Right lung (tissue), 5 donors: ENCODE results near the gene C17orf113. TPM values are rescaled to one million over a fixed set of nuclear protein-coding genes. Genes with fewer than 3 reads are reported as not detected.
"Not testable (repeated sequence)": the region's sequence is repeated elsewhere in the genome, so short reads cannot be mapped to it uniquely, and the experiment has no call there.

ENCODE experiments used
- DNase-seq, 2 donors: peaks; one replicate each; pipeline ENCODE4 v3.0.0-alpha.2; 2013
- polyA plus RNA-seq, 5 donors: library from polyadenylated mRNA; unstranded; fragments of 120-200 nt; gene quantifications; one replicate each; pipeline versions ENCODE4 v1.2.1 to v1.2.3, GENCODE V29; 2013; ENCODE audit warnings: inconsistent platforms in 1 of 5, low replicate concordance in 1 of 5; ENCODE audit not compliant: insufficient read length in 5 of 5, insufficient read depth in 1 of 5

Gene C17orf113
- polyA plus RNA-seq, 5 donors, result 3.6 to 5.0 (median 4.6) TPM

DNA sequence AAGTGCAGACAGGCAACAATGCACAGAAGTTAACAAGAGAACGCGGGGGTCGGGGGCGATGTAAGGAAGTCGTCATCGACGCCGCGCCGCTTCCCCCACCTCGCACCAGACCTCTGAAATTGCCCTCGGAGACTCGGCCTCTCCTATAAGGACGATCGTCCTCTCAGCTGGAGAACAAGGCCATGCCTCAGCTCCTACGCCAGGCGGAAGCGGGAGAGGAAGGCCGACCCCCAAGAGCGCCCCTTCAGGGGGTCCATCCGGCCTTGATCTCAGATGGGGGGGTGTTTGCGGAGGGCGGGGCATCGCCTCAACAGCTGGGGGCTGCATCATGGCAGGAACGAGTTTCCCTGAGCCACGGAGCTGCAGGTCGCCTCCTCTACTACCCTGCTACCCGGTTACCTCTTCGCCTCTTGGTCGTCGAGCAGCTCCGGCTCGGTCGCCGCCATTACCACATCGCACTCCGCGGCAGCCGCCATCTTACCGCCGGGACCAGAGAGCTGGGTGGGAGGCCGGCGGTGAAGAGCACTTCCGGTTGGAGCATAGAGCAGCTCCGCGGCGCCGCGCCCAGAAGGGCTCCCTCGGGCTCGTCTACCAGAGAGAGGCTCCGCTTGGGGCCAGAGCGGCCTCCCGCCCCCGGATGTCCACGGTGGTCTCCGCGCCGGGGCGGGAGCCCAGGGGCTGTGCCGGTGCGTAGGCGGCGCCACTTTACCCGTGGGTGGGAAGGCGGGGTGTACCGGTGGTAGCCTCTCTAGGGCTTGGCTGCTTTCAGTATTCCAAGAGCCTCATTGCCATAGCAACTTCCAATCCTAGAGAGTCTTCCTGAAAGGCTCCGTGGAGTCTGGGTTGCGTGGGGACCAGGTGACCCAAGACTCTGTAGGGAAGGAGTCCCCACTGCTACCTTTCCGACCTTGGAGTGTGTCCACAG, 33.2 kb downstream of the C17orf113 start, which contains the start of gene DNAJC7:
Gene DNAJC7 (minus strand): TSS at position 499 of the 925 bp plus-strand sequence. CDS start 23 bp downstream, at position 476.
- DNase-seq, result peak; percentile 91 to 92

DNA sequence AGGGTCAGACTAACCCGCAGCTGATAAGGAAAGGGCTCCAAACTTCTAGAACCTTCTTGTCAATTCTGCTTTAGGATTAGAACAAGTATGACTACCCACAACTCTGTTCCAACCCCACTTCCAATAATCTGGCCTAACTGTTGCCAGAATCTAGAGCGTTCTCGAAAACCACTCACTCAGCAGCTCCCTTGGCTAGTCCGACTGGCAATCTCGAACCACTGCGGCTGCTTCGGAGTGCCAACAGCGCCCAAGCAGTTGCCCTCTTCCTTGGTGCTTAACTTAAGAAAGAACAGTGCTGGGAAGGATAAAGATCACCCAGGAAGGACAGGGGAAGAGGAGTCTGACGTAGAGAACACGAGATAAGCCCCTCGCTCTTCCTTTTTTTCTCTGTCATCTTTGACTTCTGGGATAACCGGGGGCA, 34.0 kb downstream of the C17orf113 start:
- DNase-seq, result peak in 1 of 2 donors; percentile 18

DNA sequence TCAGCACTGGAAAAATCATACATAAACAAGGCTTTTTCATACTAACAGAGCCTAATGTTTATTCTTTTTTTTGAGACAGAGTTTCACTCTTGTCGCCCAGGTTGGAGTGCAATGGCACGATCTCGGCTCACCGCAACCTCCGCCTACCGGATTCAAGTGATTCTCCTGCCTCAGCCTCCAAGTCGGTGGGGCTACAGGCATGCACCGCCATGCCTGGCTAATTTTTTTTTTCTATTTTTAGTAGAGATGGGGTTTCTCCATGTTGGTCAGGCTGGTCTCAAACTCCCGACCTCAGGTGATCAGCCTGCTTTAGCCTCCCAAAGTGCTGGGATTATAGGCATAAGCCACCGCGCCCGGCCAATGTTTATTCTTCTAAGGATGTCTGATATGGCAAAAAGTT, 36.7 kb downstream of the C17orf113 start:
- not testable (repeated sequence) for DNase-seq

DNA sequence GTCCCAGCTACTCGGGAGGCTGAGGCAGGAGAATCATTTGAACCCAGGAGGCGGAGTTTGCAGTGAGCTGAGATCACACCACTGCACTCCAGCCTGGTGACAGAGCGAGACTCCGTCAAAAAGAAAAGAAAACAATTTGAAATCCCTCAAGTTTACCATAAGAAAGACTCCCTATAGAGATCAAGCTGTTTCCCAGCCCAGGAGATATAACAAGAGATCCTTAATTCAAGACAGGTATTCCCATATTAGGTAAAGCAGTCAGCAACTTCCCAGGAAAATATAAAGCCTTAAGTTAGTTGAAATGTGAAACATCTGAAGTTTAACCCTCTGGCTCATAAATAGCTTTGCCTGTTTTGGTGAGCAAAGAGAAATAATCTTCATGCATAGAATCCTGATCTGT, 38.0 kb downstream of the C17orf113 start:
- not testable (repeated sequence) for DNase-seq

DNA sequence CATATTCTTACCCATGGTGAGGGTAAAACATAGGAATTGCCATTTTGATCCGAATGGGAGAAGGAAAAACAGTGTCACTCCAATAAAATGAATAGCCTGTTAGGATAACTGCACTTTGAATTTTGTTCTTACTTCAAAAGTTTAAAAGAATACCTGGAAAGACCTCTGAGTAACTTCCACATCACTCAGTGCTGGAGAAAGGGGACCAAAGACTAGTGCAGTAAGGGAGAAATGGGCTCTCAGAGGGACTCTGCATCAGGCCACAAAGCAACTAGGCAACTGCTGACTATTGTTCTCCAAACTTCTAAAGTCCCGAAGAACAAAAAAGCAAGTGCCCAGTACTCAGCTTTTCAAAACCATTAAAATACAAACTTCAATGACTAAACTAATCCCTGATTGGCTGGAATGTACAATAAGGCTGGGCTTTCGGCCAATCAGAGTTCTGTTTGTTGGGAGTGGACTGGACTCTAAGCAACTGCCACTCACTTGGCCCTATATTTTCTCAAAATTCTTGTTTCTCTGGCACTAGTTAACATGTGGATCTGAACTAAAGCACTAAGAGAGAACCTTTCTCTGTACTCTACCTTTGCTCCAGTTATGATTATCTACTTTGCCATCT, 39.4 kb downstream of the C17orf113 start:
- no peak for DNase-seq

DNA sequence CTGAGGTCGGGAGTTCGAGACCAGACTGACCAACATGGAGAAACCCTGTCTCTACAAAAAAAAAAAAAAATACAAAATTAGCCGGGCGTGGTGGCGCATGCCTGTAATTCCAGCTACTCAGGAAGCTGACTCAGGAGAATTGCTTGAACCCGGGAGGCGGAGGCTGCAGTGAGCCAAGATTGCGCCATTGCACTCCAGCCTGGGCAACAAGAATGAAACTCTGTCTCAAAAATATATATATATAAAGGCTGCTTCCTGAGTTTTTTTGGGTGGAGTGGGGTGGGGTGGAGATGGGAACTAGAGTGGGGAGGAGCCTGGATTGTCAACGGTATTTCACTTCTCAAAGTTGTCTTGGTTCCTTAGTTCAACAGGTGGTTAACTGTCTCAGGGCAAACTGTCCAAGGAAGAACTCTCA, 40.1 kb downstream of the C17orf113 start:
- not testable (repeated sequence) for DNase-seq

DNA sequence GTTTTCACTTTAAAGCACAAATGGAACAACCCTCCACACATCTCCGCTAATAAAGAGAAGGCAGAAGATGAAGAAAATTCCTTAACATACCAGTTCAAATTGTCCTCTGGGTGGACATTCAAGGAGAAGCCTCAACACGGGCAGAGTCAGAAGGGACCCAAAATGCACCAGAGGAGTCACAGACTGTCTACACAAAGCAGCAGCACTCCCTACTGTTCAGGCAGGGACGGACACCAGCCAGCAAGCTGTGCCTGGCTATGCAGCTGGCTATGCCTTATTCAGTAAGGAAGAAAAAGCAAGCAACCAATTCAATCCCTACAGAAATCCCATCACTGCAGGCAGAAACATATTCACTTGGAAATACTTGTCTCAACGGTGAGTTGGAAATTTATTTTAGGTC, 41.2 kb downstream of the C17orf113 start:
- no peak for DNase-seq

DNA sequence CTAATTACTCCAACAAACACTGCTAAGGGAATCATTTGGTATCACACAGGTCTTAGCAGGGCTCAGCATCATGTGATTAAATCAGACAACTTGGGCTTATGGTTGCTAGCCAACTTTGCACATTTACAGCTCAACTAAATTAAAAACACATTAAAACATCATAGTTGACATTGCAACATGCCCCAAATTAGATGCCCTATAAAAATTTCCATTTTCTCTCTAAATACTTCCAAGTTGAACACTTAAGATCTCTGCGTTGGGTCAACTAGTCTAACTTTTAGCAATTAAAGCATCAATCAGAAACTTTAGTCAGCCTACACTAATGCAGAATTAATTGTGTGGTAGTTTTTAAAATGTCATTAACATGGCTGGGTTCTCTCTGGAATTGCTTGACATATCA, 45.2 kb downstream of the C17orf113 start:
- DNase-seq, result no peak

DNA sequence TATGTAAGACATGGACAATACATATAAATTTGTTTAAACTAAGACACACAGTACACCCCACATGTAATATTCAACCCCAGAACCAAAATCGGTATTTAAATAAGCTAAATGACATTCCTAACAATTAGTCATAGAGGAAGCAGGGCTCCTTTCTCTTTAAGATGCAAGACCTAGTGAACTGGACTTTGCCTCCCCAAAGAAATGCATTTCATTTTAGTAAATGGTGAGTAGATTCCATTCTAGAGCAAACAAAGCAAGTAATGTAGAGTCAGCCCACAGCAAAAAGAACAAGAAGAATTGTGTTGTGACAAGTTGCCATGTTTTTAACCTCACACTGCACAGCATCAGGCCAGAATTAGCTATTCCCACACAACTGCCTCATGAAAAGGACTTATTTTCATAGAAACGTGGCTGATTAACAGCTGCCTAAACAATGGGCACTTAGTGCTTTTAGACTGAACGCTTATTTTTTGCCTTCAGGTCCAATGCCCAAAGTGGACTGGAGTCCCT, 47.6 kb downstream of the C17orf113 start:
- no peak for DNase-seq

DNA sequence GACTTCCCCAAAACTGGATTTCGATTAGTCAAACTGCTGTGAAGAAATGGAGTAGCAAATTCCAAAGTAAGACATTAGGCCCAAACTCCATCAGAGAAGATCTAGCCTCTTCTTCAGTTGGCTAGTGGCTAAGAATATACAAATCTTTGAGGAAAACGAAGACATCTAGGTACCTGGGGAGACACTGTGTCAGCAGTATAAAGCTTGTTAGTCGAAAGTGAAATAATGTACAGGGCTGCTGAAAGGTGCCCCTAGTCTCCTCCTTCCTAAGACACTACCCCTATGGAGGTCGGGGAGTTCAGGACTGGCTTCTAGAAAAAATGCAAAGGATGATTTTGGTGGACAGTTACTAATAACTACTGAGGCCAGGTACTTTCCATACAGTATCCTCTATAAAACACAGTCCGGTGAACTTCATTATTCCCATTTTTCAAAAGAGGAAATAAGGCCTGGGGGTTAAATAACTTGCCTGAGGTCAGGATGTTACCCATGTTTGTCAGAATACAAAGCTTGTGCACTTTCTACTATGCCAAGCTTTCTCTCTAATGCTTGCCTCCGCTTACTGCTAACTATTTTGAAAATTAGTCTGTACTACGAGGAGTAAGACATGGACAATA, 48.1 kb downstream of the C17orf113 start:
- no peak for DNase-seq

DNA sequence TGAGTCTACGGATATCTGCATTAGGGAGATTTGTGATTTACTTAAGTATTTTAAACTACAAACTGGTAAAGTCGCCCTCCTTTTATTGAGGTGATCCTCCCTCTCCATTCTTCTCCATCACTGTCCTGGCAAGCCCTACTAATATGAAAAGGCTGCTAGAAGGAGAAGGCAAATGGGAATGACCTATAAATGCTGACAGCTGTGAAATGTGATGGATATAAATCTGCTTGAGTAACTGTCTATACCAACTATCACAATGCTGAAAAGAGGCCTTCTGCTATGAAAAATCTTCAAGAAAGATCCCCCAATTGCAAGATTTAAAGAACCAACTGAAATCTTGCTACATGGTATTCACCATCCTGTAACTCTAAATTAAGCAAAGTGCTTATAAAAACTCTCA, 48.7 kb downstream of the C17orf113 start:
- no peak for DNase-seq

DNA sequence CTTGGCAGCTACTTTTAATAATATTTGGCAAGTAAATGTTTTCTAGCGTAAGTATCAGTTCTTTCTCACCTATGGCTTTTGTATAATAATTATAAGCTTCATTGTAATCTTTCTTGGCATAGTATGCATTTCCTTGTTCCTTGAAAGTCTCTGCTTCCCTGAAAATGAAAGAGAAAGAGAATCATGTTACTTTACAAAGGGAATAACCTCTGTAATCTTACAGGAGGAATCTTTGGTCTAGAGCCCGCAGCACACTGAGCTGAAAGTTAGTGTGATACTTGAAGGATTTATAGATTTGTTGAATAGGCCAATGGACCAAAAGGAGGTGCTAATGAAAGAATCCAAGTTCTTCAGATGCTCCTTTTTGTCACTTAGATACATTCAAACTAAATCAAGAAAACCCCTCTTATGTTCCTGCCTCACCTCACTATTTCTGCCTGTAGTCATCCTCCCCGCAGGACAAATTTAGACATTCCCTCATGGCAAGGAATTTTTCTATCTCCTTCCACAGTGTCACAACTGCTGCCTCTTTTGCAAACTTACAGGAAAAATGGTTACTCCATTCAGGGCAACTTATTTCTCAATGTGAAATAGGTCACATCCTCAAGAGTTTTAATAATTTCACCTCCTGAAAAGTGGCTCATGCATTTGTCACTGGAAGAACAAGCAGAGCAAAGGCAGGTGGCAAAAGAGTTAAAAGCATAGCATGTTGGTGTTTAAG, 49.8 kb downstream of the C17orf113 start:
- no peak for DNase-seq

DNA sequence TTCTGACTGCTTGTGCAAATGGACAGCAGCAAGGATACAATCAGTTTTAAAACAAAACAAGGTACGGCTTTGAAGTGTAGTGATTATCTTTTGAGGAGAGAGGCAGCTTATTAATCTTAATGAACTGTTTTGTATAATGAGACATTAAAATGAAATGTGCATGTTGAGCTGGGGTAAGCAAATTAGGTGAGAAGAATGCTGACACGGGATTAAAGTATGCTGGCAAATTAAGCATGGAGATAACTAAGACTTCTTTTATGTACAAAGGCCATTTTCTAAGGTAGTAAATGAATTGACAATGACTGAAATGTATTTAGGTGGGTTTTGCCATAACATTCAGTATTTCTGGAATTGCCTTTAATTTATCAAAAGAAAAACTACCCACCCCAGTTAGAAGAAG, 51.9 kb downstream of the C17orf113 start:
- DNase-seq, result no peak

DNA sequence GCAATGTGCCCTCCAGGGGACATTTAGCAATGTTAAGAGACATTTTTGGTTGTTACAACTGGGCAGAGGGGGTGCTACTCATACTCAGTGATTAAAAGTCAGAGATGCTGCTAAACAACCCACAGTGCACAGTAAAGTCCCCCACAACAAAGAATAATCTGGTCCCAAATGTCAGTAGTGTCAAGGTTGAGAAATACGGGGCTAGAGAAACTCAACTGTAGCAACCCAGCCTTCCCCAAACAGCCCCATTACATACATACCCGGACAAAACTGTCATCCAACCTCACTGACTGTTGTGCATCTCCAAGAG, 53.6 kb downstream of the C17orf113 start:
- no peak for DNase-seq

DNA sequence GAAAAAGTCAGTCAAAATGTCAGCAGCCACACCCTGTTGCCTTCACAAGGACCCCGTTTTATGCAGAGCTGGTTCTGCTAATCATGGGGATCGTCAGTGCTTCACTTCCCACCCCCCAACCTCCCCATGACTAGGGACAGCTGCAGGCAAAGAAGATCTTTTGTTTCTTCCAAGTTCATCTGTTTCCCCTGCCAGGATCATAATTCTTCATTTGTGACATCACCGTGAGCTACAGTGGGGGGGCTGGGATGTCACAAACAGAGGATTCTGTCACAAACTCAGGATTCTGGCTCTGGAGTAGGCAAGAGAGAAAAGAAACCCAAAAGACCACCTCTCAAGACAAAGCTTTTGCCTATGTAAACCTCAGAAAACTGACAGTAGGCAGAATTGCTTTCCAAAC, 57.8 kb downstream of the C17orf113 start:
- no peak for DNase-seq

DNA sequence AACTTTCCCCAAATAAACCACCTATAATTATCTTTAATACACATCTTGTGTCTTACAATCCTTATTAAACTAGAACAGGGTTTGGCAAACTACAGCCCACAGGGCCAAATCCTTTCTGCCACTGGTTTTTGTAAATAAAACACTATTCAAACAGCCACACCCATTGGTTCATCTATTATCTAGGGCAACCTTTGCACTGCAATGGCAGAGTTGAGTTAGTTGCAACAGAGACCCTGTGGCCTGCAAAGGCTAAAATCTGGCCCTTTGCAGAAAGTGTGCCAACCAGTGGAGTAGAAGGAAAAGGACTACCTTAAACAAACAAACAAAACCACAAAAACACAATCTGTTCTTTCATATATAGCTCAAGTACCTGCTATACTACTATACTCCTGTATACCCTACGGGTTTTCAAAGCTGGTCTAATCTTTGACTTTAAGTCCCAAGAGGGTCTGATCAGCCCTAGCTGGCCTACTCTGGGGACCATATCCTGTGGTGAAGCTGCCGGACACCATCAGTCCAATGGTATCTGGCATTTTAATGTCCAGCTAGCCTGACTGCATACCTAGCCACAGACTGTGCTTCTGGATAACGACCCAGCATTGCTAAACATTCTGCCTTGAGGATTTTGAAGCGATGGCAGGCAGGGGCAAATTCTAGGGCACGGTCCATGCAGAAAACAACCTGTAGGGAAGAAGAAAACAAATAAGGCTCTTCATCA, 60.5 kb downstream of the C17orf113 start:
- DNase-seq, result no peak

DNA sequence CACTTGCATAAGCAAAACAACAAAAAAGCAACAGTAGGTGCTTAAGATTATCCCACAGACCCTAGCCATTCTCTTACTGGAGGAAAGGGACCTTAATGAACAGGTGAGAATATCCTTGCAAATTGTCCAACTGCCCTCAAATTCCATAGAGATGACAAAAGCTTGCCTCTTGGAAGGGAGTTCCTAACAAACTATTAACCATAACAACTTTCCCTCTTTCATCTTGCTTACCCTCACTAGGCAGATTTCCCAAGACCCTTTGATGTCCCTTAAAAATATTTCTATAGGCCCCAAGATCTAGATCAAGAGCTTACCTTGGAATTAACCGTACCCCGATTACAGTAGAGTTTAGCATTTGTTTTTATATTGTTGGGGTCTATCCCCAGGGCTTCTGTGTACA, 62.0 kb downstream of the C17orf113 start:
- no peak for DNase-seq
